DMS 273 (cell line): ENCODE data around the gene MAFB.

Experiments
- DNase-seq: peaks from one replicate; lab custom pipeline; 2025; ENCODE audit not compliant: unreplicated experiment; lab: John Stamatoyannopoulos, UW

MAFB gene

GRCh38 chr20:40682104-40682981, 6.7 kb downstream of the MAFB start:
- no peak for DNase-seq

- no peak for DNase-seq
These were observed 7.4 kb downstream of the MAFB start for GRCh38 chr20:40681684-40682083.

- no peak for DNase-seq
These were observed 7.9 kb downstream of the MAFB start for GRCh38 chr20:40681165-40681564.

GRCh38 chr20:40680161-40680959, 8.7 kb downstream of the MAFB start:
- no peak for DNase-seq

- no peak for DNase-seq
These were observed 9.9 kb downstream of the MAFB start for GRCh38 chr20:40679184-40679583.

GRCh38 chr20:40678286-40678875, 10.7 kb downstream of the MAFB start:
- no peak for DNase-seq

- DNase-seq = no peak
These were observed 11.6 kb downstream of the MAFB start for GRCh38 chr20:40677343-40677924.

- no peak for DNase-seq
These were observed 12.4 kb downstream of the MAFB start for GRCh38 chr20:40676491-40677269.

GRCh38 chr20:40675599-40676221, 13.3 kb downstream of the MAFB start:
- DNase-seq = no peak

- no peak for DNase-seq
These were observed 15.6 kb downstream of the MAFB start for GRCh38 chr20:40673442-40673841.

- DNase-seq = no peak
These were observed 16.9 kb downstream of the MAFB start for GRCh38 chr20:40672095-40672494.

- no peak for DNase-seq
These were observed 18.8 kb downstream of the MAFB start for GRCh38 chr20:40670253-40670652.

- DNase-seq = no peak
These were observed 19.3 kb downstream of the MAFB start for GRCh38 chr20:40669692-40670091.

- peak; percentile 9 for DNase-seq
These were observed 20.4 kb downstream of the MAFB start for GRCh38 chr20:40668449-40669228.

- DNase-seq = no peak
These were observed 21.5 kb downstream of the MAFB start for GRCh38 chr20:40667503-40667902.

GRCh38 chr20:40666336-40666735, 22.7 kb downstream of the MAFB start:
- DNase-seq = no peak

- DNase-seq = no peak
These were observed 24.1 kb downstream of the MAFB start for GRCh38 chr20:40664891-40665290.

- no peak for DNase-seq
These were observed 24.8 kb downstream of the MAFB start for GRCh38 chr20:40663991-40664880.
